HG02938 (cell line): ENCODE results near the gene FKBP14.

Source experiments
- ATAC-seq: cut with Tn5 transposase; IDR thresholded peaks from one replicate; pipeline ENCODE4 v1.9.1; 2021; ENCODE audit warnings: mild to moderate bottlenecking, moderate library complexity; ENCODE audit not compliant: unreplicated experiment

The FKBP14 gene

GRCh38 chr7:30034501-30034900 is 8.0 kb upstream of the FKBP14 start:
- no peak for ATAC-seq

GRCh38 chr7:30032310-30033125 is 6.0 kb upstream of the FKBP14 start:
- ATAC-seq = no peak

DNA sequence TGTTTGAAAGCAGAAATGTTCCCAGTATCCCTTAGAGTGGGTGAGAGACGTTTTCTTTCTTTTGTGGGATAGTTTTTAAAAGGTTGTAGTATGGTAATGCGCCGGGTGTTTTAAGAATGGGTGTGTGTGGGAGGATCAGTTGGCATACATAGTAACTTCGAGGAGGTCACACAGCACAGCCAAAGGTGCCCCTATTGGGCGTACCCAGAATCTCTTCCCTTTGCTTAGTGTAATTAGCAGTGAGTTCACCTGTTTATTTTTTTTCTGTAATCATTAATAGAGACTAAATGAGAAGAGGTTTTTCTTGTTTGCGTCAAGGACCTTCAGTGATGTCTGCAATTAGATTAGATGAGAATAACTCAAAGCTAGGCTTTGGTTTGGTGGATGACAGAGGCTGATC is 3.2 kb upstream of the FKBP14 start:
- no peak for ATAC-seq

DNA sequence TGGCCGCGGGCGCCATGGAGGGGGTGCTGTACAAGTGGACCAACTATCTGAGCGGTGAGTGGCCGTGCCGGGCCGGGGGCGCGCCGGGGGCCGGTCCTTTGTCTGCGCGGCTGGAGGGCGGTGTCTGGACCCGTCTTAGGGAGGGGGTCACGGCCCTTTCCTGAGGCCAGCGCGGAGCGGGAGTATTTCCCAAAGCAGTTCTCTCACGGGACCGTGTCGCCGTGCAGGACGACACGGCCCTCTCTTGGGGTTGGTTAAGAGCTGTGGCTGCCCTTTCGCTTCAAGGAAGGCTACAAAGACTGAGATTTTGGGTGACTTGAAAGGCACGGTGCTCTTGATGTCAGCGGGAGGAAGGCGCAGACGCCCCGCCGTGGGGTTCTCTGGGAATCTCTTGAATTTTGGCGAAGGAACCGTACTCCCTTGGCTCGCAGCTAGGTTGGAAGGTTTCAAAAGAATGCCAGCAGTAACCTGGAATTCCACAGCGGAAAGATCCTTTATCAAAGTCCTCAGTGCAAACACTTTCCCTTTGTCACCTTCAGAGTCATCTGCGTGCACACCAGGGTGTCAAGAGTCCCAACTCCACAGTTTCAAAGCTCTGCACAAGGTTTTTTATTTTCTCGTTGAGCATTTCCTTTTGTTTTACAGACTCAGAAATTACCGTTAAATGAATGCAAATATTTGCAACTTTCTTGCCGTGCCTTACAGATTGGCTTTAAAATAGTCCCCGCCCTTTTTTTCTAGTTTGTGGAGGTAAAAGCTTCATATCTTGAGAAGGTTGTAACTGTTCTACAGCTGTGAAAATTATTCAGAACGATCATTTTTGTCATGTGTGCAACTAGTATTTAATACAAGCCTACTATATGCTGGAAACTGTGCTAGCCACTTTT is 2.5 kb upstream of the FKBP14 start:
- ATAC-seq = peak; percentile 21

DNA sequence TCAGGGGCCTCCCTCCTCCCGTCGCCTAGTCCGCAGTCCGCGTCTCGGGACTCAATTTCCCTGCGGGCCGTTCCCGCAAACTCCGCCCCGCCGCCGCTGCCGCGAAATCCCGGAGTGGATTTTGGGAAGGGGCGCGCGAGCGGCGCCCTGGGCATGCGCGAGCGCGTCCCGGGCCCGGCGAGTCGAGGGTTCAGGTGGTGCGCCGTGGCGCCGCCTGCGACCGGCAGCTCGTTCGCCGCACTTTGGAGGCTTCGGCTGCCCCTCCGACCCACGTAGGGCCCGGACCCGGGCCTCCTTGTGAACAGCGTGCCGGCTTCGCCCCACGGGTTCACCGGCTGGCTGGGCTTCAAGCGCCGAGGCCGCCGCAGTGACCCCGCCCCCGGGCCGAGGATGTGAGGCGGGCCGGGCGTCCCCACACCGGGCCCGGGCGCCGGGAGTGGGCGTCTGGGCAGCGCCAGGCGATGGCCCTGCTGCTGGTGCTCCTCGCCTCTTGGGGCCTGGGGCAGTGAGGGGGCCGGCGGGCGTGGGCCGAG is 1.8 kb upstream of the FKBP14 start, which contains the start of gene PLEKHA8:
Gene PLEKHA8 (plus strand): TSS at position 197 of the 533 bp plus-strand sequence. CDS start 351 bp downstream, outside the sequence.
- peak; percentile 32 for ATAC-seq

DNA sequence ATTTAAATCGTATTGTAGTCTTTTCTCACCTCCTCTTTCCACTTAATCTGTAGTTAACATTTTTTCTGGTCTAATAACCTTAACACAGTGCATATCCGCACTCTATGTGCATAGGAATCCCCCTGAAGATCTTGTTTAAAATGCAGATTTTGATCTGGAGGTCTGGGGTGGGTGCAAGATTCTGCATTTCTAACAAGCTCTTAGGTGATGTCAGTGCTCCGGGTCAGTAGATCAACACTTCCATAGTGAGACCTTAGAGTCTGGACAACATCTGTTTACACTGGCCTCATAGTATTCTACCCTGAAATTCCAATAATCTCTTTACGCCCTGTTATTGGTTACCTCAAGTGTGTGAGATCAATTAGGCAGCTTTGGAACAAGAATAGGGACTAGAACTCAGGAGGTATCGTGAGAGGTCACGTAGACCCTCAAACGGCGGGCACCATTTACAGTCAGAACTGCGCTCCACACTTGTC is 1.3 kb upstream of the FKBP14 start:
- ATAC-seq = peak; percentile 0

DNA sequence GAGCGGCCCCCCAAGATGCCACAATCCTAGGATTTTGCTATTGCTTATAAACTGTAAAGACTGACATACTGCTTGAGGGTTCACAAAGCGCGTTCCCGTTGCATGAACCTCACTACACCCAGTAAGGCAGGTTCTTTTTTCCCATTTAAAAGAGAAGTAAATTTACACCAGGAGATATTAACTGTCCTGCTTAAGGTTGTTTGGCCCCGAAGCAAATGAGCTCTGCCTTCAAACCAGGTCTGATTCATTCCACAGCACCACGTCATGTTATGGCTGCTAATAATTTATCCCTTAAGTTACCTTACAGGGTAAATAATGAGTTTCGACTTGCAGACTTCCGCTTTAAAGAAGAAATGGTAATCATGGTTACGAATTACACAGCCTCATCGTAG is 559 bp upstream of the FKBP14 start:
- peak; percentile 34 for ATAC-seq

- no peak for ATAC-seq
These were observed 3.0 kb downstream of the FKBP14 start for GRCh38 chr7:30023524-30023923.

DNA sequence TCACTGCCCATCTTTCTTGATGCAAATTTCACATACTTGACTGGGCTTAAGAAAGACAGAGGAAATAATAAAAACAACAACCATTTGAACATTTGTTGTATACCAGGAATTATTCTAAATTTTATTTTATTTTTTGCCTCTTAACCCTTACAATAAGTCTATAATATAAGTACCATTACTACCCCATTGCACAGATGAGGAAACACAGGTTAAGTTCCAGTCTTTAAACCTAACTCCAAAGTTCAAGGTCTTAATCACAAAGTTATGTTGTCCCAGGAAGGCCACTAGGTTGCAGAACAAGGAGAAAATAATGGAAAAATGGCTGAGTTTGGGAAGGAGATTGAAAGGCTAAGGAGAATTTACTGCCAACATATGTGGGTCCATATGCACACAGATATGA is 3.5 kb downstream of the FKBP14 start:
- ATAC-seq = no peak

- ATAC-seq = no peak
These were observed 6.0 kb downstream of the FKBP14 start for GRCh38 chr7:30020535-30020934.

DNA sequence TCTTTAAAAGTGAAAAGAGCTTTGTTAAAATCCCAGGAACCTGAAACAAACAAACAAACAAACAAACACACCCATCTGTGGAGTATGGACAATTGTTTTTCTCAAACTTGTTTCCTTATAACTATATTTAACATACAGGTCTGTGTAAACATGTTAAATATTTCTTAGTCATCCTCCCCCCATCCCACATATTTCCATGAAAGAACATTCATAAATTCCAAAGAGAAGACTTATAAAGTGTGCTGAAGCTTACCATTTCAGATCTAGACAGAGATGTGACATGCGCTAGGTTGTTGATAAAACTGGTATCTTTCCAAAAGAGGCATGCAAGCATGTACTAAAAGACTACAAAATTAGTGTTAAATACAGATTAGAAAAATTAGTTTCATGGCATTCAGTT is 6.5 kb downstream of the FKBP14 start:
- ATAC-seq = no peak

DNA sequence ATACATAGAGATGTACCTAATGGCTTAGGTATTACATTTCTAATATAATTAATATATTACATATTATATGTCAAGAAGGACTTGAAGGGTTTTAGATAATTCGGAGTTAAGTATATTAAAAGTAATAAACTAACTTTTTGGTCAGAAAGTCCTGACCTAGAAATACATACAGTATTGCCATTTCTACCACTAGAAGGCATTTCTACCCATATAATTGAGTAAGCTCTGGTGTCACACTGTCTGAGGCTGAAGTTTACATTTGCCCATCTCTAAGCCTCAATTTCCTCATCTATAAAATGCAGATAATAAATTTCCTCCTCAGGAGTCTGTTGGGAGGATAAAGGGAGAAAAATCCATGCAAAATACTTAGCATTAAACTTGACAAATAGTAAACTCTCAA is 7.1 kb downstream of the FKBP14 start:
- no peak for ATAC-seq

- ATAC-seq = no peak
These were observed 8.1 kb downstream of the FKBP14 start for GRCh38 chr7:30018451-30018850.

- no peak for ATAC-seq
These were observed 13.7 kb downstream of the FKBP14 start for GRCh38 chr7:30012757-30013156.

- ATAC-seq = no peak
These were observed 16.5 kb downstream of the FKBP14 start for GRCh38 chr7:30010021-30010420.

DNA sequence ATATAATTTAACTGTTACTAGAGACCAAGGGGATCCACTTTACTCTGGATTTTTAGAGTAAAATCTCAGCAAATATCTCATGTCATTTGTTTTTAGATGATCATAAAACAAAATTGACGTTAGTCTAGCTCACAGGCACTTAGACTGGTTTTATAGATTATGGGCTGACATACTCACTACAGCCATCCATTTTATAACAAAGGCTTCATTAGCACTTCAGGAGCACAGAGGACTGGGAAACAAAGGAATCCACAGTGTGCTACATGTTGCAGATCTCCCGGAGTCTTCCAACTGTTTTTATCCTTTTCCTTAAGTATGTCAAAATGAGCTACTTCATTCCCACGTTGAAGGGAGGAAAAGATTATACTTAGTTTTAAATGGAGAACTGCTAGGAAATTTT is 21.0 kb downstream of the FKBP14 start:
- ATAC-seq = no peak

DNA sequence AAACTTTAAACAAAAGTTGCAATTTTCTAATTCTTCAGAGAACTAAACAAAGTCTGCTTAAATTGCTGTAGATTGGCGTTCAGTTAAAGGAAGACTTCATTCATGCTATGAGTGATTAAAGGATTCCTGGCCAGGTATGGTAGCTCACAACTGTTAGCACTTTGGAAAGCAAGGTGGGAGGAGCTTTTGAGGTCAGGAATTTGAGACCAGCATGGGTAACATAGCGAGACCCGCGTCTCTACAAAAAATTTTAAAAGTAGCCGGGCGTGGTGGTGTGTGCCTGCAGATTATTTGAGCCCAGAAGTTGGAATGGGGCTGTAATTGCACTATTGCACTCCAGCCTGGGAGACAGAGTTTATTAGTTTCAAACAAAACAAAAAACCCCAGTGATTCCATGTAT is 23.4 kb downstream of the FKBP14 start:
- ATAC-seq = no peak

GRCh38 chr7:30001998-30002397 is 24.5 kb downstream of the FKBP14 start:
- ATAC-seq = no peak

- no peak for ATAC-seq
These were observed 28.0 kb downstream of the FKBP14 start for GRCh38 chr7:29998489-29998888.

- no peak for ATAC-seq
These were observed 30.2 kb downstream of the FKBP14 start for GRCh38 chr7:29996321-29996720.

DNA sequence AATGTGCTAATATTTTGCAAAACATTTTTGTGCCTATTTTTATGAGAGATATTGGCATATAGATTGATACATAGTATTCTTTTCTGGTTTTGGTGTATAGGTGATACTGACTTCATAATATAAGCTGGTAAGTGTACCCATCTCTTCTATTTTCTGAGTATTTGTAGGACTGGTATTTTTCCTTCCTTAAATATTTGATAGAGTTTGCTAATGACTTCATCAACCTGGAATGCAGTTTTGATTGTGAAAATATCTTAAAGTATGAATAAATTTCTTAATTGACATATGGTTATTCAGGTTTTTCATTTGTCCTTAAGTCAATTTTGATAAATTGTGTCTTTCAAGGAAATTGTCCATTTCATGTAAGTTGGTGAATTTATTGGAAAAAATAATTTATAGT is 30.9 kb downstream of the FKBP14 start:
- ATAC-seq = no peak

DNA sequence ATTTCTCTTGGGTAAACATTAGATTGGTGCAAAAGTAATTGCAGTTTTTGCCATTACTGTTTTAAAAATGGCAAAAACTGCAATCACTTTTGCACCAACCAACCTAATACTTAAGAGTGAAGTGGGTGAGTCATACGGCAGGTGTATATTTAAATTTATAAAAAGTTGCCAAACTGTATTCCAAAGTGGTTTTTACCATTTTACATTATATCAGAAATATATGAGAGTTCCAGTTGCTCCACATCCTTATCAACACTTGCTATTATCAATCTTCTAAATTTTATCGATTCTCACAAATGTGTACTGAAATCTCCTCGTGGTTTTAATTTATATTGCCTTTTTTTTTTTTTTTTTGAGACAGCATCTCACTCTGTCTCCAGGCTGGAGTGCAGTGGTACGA is 33.4 kb downstream of the FKBP14 start:
- ATAC-seq = no peak
